Left colon (tissue), 2 donors: Measurements from ENCODE around the gene THPO. TPM values are rescaled to one million over a fixed set of nuclear protein-coding genes. Genes with fewer than 3 reads are reported as not detected.

ENCODE experiments used
- ATAC-seq: fragments of 200-7000 bp; cut with Tn5 transposase; one replicate; pipeline ENCODE4 v1.9.1; 2020; ENCODE audit warnings: mild to moderate bottlenecking, moderate library complexity
- DNase-seq, 2 donors: peaks; one replicate each; pipeline ENCODE4 v3.0.0-alpha.2; 2020
- intact Hi-C, 2 donors: fragments of 100-400 bp; cut with DNase I in 1 of 2; cut with micrococcal nuclease in 1 of 2; formaldehyde crosslinking; loops; one replicate each; pipeline versions ENCODE4 v1.11.2 to v1.14.0; 2022; cut with DNase I, micrococcal nuclease
- total RNA-seq, 2 donors: library from RNA; stranded (reverse); fragmentation: NEBNext Ultra II Directional; extraction: Animal tissue kit (Norgen Biotek cat#: 25700); gene quantifications; one replicate each; pipeline ENCODE4 v1.2.1, GENCODE V29; 2021
- donor health status: DM: no; HTN: no; CAD: no.
- donor health status: DM: yes; HTN: yes; CAD: no.

The THPO gene
- total RNA-seq, 2 donors from 2014 or later: not detected

- DNase-seq (no peak), ATAC-seq (no peak)
- intact Hi-C loops: no loop called here
These were observed 55.1 kb downstream of the THPO start for GRCh38 chr3:184322731-184323487.

Other genes with a start within 250 kb of the THPO start
- 10 to 100 TPM; 32.6 to 40.8 TPM for gene EIF2B5, start 242.8 kb downstream of the THPO start, total RNA-seq
- gene DVL3, start 222.8 kb downstream of the THPO start, total RNA-seq: 10 to 100 TPM; 63.2 to 66.3 TPM
- gene AP2M1, start 203.4 kb downstream of the THPO start, total RNA-seq: 100 to 1,000 TPM; 211 to 219 TPM
- gene ABCF3, start 192.0 kb downstream of the THPO start, total RNA-seq: 10 to 100 TPM; 56.1 to 69.2 TPM
- 1 to 10 TPM; 2.2 to 3.3 TPM for gene VWA5B2, start 148.6 kb downstream of the THPO start, total RNA-seq
- 10 to 100 TPM; 25.0 to 40.3 TPM for gene ALG3, start 129.2 kb downstream of the THPO start, total RNA-seq
- gene EEF1AKMT4, start 128.5 kb downstream of the THPO start, total RNA-seq: 1 to 10 TPM; 3.5 to 5.3 TPM
- under 1 TPM in 1 of 2 donors, not detected in 1; 0.39 TPM for gene CAMK2N2, start 116.7 kb downstream of the THPO start, total RNA-seq
- gene ECE2, start 102.2 kb downstream of the THPO start, total RNA-seq: under 1 TPM; 0.20 to 0.24 TPM
- gene PSMD2, start 79.0 kb downstream of the THPO start, total RNA-seq: 100 to 1,000 TPM; 174 to 187 TPM
- gene EIF4G1, start 63.6 kb downstream of the THPO start, total RNA-seq: 100 to 1,000 TPM; 245 to 322 TPM
- 10 to 100 TPM; 16.2 to 20.9 TPM for gene FAM131A, start 40.6 kb downstream of the THPO start, total RNA-seq
- 10 to 100 TPM; 73.2 to 89.9 TPM for gene CLCN2, start 16.6 kb downstream of the THPO start, total RNA-seq
- gene POLR2H, start 16.5 kb downstream of the THPO start, total RNA-seq: 10 to 100 TPM; 96.7 to 96.8 TPM
- 1 to 10 TPM; 2.1 to 2.6 TPM for gene CHRD, start 1.8 kb upstream of the THPO start, total RNA-seq
- 10 to 100 TPM; 29.2 to 32.9 TPM for gene EPHB3, start 183.6 kb upstream of the THPO start, total RNA-seq